Stimulated activated CD8-positive, alpha-beta memory T cell treated with anti-CD3 and anti-CD28 coated beads, Interleukin-12 subunit alpha, Interleukin-12 subunit beta, amount 100 ng/mL, for 1 hour (primary cell): Measurements from ENCODE around the gene WDR35.
A peak's percentile ranks its signal among the peaks of the same experiment; 100 is the strongest.
"Not testable (repeated sequence)": the region's sequence is repeated elsewhere in the genome, so short reads cannot be mapped to it uniquely, and the experiment has no call there.

Experiments
- DNase-seq: peaks from one replicate; pipeline ENCODE4 v3.0.0-alpha.2; 2020; ENCODE audit warnings: low read depth

WDR35 gene

DNA sequence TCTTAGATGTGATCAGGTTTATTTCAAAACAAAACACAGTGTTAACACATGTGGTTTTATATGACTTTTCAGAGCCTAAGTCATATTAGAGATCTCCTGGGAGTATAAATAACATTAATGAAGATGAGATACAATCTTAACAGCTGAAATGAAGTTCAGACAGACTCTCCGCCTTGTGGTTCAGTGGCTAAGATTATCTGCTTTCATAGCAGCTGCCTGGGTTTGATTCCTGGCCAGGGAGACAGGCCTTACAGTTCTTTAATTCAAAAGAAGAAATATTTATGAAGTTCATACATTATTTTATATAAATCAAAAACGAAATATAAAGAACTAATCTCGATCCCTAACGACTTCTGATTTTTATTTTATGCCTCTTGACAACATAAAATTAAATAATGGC is 52.9 kb downstream of the WDR35 start:
- no peak for DNase-seq

DNA sequence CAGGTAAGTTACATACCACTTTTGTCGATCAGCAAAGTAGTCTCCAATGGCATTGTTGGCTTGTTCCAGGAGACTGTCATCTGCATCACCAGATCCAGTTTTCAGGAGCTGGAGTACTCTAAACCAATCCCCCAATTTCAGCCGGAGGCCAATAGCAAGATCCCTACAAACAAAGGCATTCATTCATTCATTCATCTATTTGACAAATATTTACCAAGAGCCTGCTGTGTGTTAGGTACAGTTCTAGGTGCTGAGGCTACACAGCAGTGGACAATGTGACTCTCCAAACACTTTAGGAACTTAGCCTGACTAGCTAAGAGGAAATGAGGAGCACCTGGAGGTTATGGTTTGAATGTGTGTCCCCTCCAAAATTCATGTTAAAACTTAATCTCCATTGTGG is 53.7 kb downstream of the WDR35 start:
- no peak for DNase-seq

- no peak for DNase-seq
Observed at GRCh38 chr2:19933351-19933981, 56.4 kb downstream of the WDR35 start.

DNA sequence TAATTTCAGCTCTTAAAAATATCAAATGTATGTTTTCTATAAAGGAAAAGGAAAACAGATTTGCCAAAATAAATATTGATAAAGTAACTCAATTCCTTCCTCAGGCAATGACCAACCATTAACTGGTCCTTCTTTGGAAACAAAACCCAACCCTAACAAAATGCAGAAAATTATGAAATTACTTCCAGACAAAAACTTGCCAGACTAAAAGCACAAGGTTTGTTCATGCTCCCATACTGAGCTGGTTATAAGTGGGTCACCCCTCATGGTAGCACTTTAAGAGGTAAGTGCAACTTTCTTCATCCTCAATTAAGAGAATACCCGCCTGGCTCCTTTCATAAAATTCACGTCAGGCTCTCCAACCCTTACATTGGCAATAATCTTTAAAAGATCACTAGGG is 57.0 kb downstream of the WDR35 start:
- no peak for DNase-seq

DNA sequence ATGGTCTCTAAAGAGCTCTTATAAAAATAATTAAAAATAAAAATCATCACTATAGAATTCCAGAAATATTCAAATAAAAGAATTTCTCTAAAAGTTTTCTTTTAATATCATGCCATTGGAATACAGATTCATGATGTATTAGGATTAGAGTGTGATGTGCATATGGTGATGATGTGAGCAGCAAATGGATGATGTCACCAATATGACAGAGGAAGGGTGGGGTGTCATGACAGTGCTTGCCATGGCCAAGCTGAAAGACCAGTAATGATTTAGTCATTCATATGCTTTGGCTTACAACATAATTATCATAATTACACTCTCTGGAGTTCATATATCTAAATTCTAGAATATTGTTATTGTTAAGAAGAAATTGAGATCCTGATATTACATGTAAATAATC is 60.7 kb downstream of the WDR35 start:
- no peak for DNase-seq

DNA sequence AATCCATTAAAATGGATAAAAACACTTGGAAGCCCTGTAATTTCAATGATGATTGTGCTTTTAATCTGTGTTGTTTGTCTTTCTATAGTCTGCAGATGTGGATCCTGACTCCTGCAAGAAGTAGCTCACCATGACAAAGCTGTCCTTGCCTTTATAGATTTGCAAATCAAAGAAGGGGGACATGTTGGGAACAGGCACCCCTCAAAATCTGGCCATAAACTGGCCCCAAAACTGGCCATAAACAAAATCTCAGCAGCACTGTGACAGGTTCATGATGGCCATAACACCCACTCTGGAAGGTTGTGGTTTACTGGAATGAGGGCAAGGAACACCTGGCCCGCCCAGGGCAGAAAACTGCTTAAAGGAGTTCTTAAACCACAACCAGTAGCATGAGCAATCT is 62.1 kb downstream of the WDR35 start:
- DNase-seq = not testable (repeated sequence)

GRCh38 chr2:19924526-19924925 is 65.4 kb downstream of the WDR35 start:
- DNase-seq = not testable (repeated sequence)

DNA sequence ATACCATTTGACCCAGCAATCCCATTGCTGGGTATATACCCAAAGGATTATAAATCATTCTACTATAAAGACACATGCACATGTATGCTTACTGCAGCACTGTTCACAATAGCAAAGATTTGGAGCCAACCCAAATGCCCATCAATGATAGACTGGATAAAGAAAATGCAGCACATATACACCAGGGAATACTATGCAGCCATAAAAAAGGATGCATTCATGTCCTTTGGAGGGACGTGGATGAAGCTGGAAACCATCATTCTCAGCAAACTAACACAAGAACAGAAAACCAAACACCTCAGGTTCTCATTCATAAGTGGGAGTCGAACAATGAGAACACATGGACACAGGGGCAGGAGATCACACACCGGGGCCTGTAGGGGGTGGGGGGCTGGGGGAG is 67.7 kb downstream of the WDR35 start:
- DNase-seq = not testable (repeated sequence)

GRCh38 chr2:19916385-19916950 is 73.4 kb downstream of the WDR35 start:
- no peak for DNase-seq

GRCh38 chr2:19914266-19914975 is 75.5 kb downstream of the WDR35 start:
- no peak for DNase-seq

- no peak for DNase-seq
Observed at GRCh38 chr2:19911808-19912509, 77.9 kb downstream of the WDR35 start.

- DNase-seq = no peak
Observed at GRCh38 chr2:19902216-19902740, 87.6 kb downstream of the WDR35 start.

DNA sequence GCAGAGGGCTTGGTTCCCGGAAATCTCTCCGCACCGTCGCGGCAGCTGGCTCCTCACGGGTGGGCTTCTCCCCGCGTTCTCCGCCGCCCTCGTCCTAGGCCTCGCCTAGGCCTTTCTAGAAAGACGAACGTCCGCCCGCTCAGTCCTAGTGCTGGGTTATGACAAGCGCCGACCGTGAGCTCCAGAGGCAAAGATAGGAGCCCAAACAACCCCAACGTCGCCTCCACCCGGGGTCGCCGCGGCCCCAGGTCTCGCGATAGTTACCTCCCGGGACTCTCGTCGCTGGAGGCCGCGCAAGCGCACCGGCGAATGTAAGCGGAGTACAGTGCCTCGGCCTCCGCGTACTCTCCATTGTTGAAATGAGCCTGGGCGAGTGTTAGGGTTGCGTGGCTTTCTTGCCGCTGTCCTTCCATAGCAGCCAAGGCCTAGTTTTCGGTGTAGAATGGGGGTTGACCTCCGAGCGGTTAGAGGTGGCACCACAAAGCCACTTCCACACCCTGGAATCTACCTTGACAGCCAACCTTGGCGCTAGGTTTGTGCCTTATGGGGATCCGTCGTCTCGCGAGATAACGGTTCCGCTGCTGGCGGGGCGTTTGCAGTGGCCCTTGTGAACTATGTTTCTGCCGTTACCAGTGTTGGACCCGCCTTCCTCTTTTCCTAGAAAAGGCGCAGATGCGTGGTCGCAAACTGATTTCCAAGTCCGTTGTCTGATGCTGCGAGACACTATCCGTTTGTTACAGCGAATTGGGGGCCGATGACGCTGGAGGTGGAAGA is 88.3 kb downstream of the WDR35 start, which contains the start of gene TTC32:
TSS of gene TTC32 (minus strand) at position 542 of the 774 bp plus-strand sequence. CDS start at position 413, 129 bp downstream.
- peak; percentile 89 for DNase-seq

DNA sequence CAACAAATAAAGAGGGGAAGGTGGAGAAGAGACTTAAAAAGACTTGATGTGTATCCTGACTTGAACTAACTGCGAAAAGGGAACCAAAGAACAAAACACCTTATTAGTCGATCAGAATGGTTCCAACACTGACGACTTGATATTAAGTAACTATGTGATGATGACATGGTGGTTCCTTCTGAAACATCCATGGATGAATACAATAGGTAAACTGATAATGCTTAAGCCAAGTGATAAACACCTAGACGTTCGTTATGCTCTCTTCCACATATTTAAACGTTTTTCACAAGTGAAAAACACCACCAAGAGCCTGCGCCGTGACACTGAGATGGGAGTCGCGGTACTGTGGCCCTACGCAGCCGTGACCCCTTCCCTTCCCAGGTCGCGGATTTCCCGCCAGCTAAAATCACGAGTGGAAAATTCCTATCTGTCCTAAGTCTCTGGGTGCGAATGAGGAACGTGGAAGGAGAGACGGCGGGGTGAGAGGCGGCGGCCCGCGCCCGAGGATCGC is 88.9 kb downstream of the WDR35 start:
- no peak for DNase-seq

DNA sequence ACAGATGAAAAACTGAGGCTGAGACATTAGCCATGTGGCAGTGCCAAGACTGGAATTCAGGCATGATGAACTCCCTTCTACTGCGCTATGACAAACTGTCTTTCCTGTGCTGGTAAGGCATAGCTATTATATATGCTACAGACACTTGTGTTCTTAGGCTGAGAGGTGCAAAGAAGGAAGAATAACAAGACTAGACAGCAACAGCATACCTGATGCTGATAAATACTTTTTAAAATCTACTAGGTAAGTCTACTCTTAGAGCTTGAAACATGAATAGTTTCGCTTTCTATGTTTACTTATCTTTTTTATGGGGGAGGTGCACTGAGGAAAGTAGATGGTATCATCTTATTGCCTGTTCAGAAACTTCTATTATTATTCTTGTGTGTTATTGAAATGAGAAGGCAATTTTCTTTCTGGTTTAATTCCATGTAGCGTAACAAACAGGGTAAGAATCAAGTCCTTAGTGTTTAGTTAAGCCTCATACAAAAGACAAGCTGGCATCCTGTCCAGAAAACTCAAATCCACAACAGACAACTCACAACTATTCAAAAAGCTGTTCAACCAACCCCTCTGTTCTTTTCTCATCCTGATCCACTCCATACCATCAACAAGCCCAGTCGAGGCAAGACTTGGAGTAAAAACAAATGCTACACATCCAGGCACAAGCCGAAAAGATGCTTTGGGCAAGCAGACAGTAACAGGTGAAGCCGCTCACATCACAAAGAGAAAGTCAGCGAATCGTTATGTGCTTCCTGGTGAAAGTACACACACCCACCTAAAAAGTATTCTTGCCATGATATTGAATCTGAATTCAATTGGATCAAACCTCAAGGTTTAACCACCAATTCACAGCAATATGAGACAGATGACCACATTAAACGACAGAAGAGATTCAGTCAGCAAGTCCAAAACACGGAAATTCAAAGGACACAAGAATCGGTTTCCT is 89.6 kb downstream of the WDR35 start:
- DNase-seq = no peak

DNA sequence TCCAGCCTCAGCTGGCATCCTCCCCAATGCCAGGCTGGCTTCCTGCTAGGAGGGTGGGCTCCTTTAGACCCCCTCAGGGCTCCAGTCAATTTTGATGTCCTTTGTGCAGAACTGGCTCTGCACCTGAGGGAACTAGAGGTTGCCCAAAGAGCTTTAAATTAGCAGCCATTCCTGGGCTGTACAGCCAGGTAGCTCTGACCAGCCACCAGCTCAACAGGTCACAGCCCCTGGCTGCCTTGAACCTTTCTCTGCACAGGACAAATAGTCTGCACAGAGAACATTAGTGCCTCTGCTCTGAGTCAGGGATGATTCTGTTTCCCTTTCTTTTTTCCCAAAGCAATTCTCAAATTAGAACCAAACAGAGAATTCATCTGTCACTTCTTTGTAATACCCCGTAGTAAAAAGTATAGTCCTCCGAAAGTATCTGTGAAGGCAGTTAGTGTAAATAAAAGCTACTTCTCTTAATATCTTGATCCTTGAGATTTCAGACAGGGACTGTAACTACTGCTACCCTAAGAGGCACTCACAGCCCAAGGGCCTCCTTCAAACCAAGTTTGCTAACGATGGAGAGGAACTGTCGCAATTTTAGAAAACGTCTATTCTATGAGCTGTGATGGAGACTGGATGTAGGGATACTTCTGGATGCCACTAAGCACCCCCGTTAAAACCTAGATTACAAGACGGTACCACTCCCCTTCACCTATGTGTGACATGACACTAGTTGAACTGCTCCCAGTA is 91.1 kb downstream of the WDR35 start:
- DNase-seq = no peak

DNA sequence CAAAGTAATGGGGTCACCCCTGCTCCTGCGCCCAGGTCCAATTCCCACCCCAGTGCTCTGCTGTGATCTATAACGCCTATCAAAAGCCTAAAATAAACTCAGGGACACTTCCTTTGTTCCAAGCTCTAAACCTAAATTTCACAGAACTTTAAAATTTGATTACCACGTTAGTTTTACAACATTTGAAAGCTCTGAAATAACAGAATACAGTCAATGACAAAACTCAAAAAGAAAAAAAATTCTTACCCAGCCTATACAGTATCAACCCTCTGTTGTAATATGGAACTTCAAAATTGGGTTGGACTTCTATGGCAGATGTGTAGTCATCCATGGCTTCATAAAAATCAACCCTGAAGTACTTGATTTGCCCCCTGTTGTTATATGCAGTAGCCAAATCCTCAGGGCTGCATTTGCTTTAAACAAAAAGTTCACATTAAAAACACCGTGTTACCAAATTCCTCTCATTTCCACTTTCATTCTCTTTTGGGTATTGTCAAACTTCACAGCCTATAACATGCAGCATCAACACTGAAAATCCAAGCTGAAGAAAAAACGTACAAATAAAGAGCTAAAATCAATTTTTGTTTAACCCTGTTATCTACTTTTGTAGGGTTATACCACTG is 92.2 kb downstream of the WDR35 start:
- DNase-seq = no peak

DNA sequence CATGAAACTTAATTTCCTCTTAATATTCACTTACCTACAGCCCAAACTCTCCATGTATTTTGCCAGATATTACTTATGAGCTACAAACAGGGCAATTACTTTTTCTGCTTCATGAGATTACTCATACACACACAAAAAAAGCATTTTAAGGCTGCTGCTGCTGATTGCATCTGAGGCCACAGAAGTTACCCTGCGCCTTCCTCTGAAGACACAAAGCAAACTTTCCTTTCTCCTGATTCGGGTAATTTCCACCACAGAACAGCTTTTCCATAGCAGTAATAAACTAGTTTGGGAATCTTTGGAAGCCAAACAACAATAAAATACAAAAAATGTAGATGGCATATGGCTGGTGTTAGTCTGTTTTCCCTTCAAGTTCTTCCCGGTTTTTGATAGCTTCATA is 94.4 kb downstream of the WDR35 start:
- DNase-seq = no peak

- DNase-seq = no peak
Observed at GRCh38 chr2:19894134-19894792, 95.6 kb downstream of the WDR35 start.
